ENCODE measurements around the gene TTPAL.
"Not testable (repeated sequence)": the region's sequence is repeated elsewhere in the genome, so short reads cannot be mapped to it uniquely, and the experiment has no call there.

The TTPAL gene

DNA sequence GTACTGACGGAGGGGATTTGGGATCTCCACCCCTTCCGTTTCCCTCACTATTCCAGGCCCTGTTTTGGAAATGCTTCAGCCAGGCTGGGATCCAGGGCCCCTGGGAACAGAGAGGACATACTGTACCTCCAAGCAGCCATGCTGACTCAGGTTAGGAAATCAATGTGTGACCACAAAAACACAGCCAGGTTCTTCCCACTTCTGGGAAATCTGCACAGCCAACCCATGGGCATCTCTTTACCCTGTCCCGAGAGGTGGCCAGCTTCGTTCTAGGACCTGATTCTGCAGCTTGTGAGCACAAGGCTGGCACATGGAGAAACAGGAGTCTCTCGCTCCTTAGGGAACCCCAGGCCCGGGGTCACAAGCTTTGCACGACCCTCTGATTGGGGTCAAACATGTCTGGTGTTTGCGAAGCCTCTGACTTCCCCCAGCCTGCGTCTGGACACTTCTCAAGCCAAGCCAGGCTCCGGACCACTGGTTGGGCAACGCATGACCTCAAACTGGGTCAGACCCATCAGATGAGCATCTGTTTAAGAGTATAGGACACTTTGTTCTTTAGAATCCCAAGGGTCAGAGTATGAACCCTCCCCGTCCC is 8.3 kb upstream of the TTPAL start:
- DNase-seq (ENCODE audit: low read depth in 2 of 2, low spot score in 1 of 2), result no peak

DNA sequence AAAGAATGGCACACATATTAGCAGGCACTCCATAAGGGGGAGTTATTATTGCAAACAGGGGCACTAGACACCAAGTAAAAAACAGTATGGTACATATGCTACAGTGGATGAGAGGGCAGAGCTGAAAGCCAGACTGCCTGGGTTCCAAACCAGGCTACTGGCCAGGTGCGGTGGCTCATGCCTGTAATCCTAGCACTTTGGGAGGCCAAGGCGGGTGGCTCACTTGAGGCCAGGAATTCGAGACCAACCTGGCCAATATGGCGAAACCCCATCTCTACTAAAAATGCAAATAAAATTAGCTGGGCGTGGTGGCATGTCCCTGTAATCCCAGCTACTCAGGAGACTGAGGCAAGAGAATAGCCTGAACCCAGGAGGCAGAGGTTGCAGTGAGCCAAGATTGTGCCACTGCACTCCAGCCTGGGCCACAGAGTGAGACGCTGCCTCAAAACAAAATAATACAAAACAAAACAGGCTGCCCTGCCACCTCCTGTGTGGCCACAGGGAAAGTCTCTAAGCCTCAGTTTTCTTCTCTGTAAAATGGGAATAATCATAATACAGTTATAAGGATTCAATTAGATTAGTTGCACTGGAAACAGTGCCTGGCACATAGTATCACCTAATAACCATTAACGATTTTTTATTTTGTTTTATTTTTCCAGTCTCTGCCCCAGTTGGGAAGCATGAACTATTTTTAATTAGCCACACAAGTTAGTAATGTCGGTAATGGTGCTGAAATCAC is 7.5 kb upstream of the TTPAL start:
- DNase-seq (ENCODE audit: low read depth in 2 of 2, low spot score in 1 of 2), result no peak

DNA sequence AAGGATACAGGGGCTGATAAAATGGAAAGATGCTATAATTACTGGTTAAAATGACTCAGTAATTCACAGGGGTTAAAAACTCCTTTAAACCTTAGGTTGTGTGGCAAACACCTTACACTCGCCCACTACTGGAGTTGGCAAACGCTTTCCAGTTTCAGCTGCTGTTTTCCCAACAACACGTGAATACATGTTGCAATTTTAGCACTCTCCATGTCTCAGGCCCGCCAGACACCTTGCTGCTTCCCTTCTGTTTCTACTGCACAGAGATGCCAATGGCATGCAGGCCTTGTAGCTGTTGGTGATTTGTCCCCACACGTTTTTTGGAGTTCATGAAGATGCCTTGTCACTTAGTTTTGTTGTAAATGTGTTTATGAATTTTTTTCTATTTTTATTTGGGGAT is 5.3 kb upstream of the TTPAL start:
- no peak for DNase-seq (ENCODE audit: low read depth in 2 of 2, low spot score in 1 of 2)

DNA sequence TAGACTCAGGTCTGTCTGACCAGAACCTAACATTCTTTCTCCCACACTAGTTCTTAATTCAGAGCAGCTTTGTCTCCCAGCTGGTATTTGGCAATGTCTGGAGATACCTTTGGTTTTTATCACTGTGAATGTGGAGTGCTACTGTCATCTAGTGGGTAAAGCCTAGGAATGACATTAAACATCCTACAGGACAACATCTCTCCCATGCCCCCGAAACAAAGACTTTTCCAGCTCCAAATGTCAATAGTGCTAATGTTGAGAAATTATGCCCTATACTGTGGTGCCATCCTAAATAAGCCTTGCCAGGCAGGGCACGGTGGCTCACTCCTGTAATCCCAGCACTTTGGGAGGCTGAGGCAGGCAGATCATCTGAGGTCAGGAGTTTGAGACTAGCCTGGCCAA is 4.2 kb upstream of the TTPAL start:
- no peak for DNase-seq (ENCODE audit: low read depth in 2 of 2, low spot score in 1 of 2)

DNA sequence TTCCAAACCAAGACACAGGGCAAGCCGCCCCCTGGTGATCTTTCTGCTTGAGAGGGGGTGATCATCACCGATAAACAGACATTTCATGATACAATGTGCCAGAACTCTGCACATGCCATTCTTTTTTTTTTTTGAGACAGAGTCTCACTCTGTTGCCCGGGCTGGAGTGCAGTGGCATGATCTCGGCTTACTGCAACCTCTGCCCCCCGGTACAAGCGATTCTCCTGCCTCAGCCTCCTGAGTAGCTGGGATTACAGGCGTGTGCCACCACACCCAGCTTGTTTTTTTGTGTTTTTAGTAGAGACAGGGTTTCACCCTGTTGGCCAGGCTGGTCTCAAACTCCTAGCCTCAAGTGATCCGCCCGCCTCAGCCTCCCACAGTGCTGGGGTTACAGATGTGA is 3.4 kb upstream of the TTPAL start:
- DNase-seq (ENCODE audit: low read depth in 2 of 2, low spot score in 1 of 2), result not testable (repeated sequence)

DNA sequence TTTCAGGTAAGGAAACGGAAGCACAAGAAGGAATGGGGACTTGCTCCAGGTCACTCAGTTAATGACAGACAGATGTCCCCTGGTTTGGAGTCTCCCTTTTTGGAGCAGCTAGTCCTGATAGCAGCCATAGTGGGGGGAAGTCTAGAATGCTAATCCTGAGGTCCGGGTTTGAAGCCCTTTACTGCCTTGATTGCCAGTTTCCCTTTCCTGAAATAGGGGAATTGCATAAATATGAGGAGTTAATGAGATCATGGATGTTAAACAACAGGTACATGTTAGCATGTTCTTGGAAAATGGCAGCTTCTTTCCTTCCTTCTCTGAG is 341 bp upstream of the TTPAL start:
- no peak for DNase-seq (ENCODE audit: low read depth in 2 of 2, low spot score in 1 of 2)

DNA sequence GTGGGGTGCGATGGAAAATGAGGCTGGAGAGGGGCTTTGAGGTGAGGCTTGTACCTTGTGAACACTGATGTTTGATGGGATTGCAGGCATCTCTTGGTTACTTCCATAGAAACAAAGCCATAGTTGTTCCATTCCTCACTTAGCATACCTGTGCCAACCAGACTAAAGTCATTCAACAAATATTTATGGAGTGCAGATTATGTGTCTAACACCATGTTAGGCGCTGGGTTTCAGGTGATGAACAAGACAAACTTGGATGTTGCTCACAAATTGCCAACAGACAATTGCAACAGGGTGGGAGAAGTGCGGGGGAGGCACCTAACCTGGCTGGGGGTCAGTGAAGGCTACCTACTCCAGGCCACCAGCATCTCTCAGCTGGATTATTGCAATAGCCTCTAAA is 1.5 kb downstream of the TTPAL start:
- no peak for DNase-seq (ENCODE audit: low read depth in 2 of 2, low spot score in 1 of 2)

DNA sequence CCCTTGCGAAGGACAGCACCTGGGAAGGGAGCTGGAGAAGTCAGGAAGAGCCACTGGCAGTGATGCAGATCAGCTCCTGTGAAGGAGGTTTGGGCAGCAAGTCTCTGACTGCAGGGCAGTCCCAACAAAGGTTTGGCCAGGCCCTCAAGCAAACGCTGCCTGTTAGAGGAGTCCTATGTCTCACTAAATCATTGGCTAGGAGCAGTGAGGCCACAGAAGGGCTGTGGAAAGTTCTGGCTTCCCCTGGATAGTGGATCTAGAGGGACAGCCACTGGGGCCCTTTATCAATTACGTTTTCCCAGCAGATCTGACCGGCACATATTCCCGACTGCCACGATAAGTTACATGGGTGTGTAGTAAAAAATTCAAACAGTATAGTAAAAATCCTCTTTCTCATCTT is 2.5 kb downstream of the TTPAL start:
- no peak for DNase-seq (ENCODE audit: low read depth in 2 of 2, low spot score in 1 of 2)

DNA sequence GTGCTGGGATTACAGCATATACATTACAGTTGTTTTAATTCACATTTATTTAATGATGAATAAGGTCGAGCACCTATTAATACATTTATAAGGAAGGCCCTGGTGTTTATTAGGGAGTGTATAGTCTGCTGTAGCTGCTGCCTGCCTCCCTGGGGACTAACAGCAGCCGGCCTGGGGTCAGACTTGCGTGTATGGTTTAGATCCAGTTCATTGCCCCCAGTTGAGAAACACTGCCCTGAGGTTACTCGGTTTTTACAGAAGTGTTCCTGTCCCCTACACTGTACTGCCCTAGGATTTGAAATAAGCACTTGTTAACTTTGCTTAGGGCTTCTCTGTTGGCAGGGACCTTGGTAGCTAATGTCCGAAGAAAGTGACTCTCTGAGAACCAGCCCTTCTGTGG is 4.0 kb downstream of the TTPAL start:
- DNase-seq (ENCODE audit: low read depth in 2 of 2, low spot score in 1 of 2), result no peak

DNA sequence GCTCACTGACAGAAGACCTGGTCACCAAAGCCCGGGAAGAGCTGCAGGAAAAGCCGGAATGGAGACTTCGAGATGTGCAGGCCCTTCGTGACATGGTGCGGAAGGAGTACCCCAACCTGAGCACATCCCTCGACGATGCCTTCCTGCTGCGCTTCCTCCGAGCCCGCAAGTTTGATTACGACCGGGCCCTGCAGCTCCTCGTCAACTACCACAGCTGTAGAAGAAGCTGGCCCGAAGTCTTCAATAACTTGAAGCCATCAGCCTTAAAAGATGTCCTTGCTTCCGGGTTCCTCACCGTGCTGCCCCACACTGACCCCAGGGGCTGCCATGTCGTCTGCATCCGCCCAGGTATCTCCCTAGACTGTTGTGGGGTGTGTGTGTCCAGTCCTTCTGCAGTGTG is 4.4 kb downstream of the TTPAL start:
- no peak for DNase-seq (ENCODE audit: low read depth in 2 of 2, low spot score in 1 of 2)

DNA sequence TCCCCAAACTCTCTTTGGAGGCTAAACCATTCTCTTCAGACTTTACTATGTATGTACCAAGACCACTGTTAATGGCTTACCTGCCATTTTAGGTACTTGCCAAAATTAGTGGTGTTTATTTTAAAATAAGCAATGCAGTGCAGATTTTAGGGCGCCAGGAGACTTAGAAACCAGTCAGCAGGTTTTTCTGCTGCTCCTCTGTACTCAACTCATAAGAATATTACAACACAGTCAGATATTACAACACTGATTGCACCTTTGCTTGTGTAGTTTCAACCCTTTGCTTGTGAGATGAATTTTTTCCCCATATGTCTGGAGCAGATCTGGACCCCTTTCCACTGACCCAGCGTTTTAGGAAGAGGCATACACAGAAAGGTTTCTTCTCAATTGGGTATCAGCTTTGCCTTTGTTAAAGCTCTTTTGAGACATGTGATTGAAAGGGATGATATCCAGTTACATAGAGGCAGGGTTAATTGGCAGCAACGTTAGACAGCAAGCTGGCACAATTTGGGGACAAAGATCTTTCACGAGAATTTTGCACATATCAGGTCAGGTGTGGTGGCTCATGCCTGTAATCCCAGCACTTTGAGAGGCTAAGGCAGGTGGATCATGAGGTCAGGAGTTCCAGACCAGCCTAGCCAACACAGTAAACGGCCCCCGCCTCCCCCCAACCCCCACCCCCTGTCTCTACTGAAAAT is 6.2 kb downstream of the TTPAL start:
- DNase-seq (ENCODE audit: low read depth in 2 of 2, low spot score in 1 of 2), result no peak

DNA sequence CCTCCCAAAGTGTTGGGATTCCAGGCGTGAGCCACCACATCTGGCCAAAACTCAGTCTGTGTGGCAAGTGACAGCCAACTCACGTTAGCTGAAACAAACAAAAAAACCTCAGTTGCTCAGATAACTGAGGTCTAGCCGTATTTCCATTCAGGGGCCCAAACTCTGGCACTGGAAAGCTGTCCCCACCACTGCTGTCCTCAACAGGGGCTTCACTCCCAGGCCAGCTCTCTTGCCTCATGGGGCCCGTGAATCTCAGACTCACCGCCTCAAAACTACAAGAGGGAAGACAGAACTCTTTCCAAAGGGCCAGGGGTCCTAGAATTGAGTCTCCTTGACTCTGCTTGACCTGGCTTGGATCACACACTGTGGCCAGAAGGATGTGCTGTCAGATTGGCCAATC is 7.4 kb downstream of the TTPAL start:
- no peak for DNase-seq (ENCODE audit: low read depth in 2 of 2, low spot score in 1 of 2)

DNA sequence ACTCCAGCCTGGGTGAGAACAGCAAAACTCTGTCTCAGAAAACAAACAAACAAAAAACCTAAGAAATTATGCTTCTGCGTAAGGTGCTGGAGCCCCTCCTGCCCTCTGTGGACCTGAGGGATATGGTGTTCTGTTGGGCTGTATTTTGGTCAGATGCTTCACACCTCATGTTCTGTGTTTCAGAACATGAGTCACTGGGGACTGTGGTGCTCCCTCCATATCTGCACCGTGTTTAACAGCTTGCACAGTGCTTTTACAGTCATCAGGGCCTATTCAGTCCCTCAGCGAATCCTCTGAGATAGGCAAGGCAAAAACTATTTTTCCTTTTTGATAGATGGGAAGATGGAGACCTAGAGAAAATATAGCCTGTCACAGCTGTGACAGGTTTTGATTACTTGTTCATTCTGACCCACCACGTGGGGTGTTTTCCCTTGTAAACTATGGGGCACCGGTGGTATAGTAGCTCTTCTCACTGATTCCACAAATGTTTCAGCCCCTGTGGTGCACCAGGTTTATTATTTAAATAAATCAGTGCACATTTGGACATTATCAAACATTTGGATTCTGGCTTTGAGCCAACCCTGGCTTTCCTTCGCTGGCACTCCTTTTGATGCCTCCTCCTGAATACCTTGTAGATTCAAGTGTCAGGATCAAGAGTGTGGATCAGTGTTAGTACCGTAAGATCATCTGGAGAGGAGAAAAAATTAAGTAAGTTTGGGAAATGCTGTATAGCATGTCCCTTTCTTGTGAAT is 9.6 kb downstream of the TTPAL start:
- DNase-seq (ENCODE audit: low read depth in 2 of 2, low spot score in 1 of 2), result no peak

DNA sequence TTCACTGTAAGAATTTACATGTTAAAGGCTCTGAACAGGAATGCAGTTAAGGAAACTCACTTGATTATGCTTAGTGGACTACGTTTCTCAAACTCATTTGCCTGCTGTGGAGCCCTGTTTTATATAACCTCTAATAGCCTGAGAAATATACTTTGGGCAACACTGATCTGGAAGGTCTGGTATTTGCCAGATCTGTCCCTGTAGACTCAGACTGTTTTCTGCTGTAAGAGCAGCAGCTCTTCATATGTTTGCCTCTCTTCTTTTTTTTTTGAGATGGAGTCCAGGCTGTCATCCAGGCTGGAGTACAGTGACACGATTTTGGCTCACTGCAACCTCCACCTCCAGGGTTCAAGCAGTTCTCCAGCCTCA is 10.1 kb downstream of the TTPAL start:
- DNase-seq (ENCODE audit: low read depth in 2 of 2, low spot score in 1 of 2), result no peak

DNA sequence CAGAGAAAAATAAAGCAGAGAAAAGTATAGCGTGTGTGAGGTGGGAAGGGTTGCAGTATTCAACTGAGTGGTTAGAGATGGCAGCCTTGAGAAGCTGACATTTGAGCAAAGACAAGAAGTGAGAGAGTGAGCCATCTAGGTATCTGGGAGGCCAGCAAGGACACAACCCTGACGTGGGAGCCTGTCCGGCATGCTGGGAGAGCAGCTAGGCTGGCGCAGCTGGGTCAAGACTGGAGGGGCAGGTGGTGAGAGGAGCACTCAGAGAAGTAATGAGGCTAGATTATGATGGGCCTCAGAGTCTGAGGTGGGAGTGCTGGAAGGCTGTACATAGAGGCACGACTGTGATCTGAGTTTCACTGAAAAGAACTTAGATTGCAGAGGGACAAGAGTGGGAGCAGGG is 12.9 kb downstream of the TTPAL start:
- no peak for DNase-seq (ENCODE audit: low read depth in 2 of 2, low spot score in 1 of 2)

DNA sequence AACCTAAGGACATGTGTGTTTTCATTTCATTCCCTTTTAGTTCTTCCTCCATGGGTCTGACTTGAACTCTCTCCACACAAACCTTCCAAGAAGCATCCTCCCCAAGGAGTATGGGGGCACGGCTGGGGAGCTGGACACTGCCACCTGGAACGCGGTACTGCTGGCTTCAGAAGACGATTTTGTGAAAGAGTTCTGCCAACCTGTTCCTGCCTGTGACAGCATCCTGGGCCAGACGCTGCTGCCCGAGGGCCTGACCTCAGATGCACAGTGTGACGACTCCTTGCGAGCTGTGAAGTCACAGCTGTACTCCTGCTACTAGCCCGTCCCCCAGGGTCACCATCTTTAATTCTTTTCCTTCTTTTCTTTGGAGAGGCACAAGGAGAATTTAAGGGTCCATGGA is 13.5 kb downstream of the TTPAL start:
- DNase-seq (ENCODE audit: low read depth in 2 of 2, low spot score in 1 of 2), result no peak

DNA sequence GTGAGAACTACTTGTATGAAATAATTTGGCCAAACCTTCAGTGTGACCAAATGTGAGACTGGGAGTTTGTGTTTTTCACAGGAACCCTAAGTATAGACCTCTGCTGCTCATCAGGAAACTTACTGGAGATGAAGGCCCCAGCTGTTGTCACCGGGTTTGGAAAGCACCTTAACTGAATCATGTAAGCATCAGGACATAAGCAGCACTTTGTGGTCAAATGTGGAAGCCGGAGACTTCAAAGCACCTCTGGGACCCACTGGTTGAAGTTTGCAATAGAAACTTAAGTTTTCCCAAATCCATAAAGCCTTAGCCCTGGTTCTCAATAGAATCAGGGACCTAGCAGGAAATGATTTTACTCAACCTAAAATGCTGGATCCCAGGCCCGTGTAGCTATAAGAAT is 14.3 kb downstream of the TTPAL start:
- DNase-seq (ENCODE audit: low read depth in 2 of 2, low spot score in 1 of 2), result no peak

DNA sequence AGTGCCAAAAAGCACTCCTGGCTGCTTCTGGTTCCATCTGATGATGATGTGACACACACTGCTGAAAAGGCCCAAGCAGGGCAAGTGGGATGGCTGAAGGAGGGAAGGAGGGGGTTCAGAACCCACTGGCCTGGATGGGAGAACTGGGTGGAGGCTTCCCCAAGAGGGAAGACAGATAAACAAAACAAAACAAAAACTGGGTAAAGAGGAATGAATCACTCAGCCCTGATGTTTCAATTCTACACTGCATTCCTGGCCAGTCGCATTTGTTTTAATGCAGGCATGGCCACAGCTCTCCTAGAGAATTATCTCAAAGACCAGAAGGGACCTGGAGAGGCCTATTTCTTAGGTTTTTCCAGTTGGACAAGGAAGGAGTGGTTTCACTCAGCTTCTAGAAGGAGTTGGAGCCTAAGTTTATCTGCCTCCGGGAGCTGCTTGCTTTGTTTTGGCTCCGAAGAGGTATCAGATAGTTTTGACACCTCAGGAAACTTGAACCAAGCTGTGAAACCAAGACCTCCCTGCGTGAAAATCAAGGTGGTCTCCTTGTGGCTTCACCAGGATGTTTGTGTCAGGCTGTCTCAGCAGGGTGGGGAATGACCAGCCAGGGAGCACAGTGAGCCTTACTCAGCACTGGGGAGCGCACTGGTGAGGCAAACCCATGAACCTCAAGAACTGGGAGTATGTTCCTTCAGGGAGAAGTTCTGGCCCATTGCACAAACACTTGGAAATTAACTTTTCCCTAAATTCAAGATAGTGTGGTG is 16.1 kb downstream of the TTPAL start:
- no peak for DNase-seq (ENCODE audit: low read depth in 2 of 2, low spot score in 1 of 2)

DNA sequence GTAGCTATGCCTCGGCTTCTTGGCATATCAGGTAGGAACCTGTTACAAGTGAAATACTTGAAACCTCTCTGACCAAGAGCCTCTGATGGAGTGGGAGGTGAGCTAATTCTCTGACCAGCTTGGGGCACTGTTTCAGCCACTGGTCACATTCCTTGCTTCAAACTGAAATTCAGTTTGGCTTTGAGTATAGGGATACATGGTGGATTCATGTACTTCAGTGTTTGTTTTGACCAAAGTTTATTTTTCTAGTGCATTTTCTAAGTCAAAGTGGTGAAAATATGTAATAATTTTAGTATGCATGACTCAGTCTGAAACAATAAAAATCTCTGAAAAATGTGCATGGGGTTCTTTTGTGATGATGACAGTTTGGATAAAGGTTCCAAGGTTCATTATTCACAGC is 18.6 kb downstream of the TTPAL start:
- no peak for DNase-seq (ENCODE audit: low read depth in 2 of 2, low spot score in 1 of 2)

DNA sequence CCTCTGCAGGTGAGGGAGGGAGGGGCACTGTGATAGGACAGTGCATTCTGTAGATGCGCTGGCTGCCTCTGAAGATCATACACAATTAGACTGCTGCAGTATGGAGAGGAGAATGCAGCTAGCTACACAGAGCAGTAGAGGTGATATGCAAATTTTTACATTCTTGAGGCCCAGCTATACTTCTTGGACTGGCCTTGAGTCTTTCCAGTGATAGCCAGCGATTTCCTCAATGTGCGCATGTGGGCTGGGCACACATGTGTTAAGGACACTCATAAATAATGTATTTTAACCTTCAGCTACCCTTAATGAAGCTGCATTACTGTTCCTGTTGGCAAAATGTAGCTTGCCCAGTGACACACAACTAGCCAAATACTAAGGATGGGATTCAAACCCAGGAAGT is 19.0 kb downstream of the TTPAL start:
- DNase-seq (ENCODE audit: low read depth in 2 of 2, low spot score in 1 of 2), result no peak

DNA sequence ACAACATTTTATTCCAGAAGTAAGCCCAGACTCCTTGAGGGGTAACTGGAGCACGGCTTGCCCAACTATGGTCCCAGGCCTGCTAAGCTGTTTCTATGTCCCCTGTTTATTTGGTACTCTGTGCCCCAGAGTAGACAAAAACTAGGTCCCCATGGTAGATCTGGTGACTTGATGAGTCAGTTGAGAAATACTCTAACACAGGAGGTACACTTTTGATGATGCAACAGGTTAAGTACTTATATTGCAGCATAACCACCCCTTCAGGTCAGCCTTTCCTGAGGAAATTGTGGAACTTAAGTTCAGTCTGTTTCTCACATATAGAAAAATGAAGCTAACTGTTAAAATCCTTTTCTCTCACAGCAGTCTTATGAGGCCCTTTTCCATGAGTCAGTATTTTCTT is 19.6 kb downstream of the TTPAL start:
- DNase-seq (ENCODE audit: low read depth in 2 of 2, low spot score in 1 of 2), result no peak

Data from stimulated activated CD8-positive, alpha-beta memory T cell treated with anti-CD3 and anti-CD28 coated beads, Interleukin-4, amount 100 ng/mL, for 1 hour (primary cell).